Activated CD8-positive, alpha-beta memory T cell treated with anti-CD3 and anti-CD28 coated beads, Interleukin-2, amount 50 U/mL, for 24 hours (primary cell): Measurements from ENCODE around the gene GRB2.

Experiments
- DNase-seq: peaks from one replicate; pipeline ENCODE4 v3.0.0-alpha.2; 2020; ENCODE audit errors: extremely low read depth

GRB2 gene

GRCh38 chr17:75412455-75413317 is 7.2 kb upstream of the GRB2 start:
- no peak for DNase-seq

GRCh38 chr17:75411328-75412067 is 6.0 kb upstream of the GRB2 start:
- no peak for DNase-seq

- DNase-seq: no peak
Measured at GRCh38 chr17:75410141-75410540, 4.7 kb upstream of the GRB2 start.

GRCh38 chr17:75407655-75408352 is 2.3 kb upstream of the GRB2 start:
- no peak for DNase-seq

- no peak for DNase-seq
Measured at GRCh38 chr17:75406222-75406615, 741 bp upstream of the GRB2 start.

- DNase-seq: no peak
Measured at GRCh38 chr17:75404731-75405364, 630 bp downstream of the GRB2 start.

- DNase-seq: no peak
Measured at GRCh38 chr17:75404223-75404730, 1.2 kb downstream of the GRB2 start.

- DNase-seq: no peak
Measured at GRCh38 chr17:75403131-75403530, 2.3 kb downstream of the GRB2 start.

- no peak for DNase-seq
Measured at GRCh38 chr17:75402026-75402425, 3.5 kb downstream of the GRB2 start.

- no peak for DNase-seq
Measured at GRCh38 chr17:75400326-75400939, 5.0 kb downstream of the GRB2 start.

GRCh38 chr17:75398279-75398678 is 7.2 kb downstream of the GRB2 start:
- DNase-seq: no peak

GRCh38 chr17:75397217-75397616 is 8.3 kb downstream of the GRB2 start:
- DNase-seq: no peak

GRCh38 chr17:75396796-75397195 is 8.7 kb downstream of the GRB2 start:
- DNase-seq: no peak

GRCh38 chr17:75396025-75396424 is 9.5 kb downstream of the GRB2 start:
- no peak for DNase-seq

GRCh38 chr17:75394332-75394918 is 11.1 kb downstream of the GRB2 start:
- DNase-seq: no peak

GRCh38 chr17:75393523-75394331 is 11.8 kb downstream of the GRB2 start:
- DNase-seq: peak; percentile 68

GRCh38 chr17:75392559-75392958 is 12.9 kb downstream of the GRB2 start:
- no peak for DNase-seq

GRCh38 chr17:75390982-75391381 is 14.5 kb downstream of the GRB2 start:
- no peak for DNase-seq

- DNase-seq: no peak
Measured at GRCh38 chr17:75388476-75389030, 16.9 kb downstream of the GRB2 start.

- DNase-seq: no peak
Measured at GRCh38 chr17:75387771-75388170, 17.7 kb downstream of the GRB2 start.
